GM18517 (cell line): ENCODE measurements around the gene IL1B.
A peak's percentile ranks its signal among the peaks of the same experiment; 100 is the strongest.

Experiments
- ATAC-seq: cut with Tn5 transposase; IDR thresholded peaks from one replicate; pipeline ENCODE4 v1.9.1; 2021; ENCODE audit warnings: mild to moderate bottlenecking, moderate library complexity; ENCODE audit not compliant: unreplicated experiment

IL1B gene

DNA sequence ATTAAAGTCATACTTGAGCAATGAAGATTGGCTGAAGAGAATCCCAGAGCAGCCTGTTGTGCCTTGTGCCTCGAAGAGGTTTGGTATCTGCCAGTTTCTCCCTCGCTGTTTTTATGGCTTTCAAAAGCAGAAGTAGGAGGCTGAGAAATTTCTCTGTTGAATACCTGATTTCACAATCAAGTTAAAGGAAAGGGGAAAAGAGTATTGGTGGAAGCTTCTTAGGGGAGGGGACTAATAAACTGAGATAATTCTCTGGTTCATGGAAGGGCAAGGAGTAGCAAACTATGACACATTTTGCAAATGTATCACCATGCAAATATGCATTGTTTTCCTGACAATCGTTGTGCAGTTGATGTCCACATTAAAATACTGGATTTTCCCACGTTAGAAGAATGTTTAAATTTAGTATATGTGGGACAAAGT, at the start of gene IL1B:
Gene IL1B, minus strand, starts transcription at position 85 of the 423 bp plus-strand sequence. CDS start 550 bp downstream, outside the sequence.
- no peak for ATAC-seq

DNA sequence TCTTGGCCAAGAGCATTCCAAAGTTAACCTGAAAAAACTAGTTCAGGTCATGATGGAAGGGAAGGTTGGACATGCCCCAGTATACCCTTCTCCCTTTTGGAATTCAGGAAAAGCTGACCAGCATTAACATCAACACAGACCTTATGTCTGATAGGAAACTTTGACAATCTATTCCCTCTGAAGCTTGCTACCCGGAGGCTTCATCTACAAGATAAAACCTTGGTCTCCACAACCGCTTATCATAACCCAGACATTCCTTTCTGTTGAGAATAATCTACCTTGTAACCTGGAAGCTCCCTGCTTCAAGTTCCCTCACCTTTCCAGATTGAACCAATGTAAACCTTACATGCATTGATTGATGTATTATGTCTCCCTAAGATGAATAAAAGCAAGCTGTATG, 49.7 kb upstream of the IL1B start:
- no peak for ATAC-seq

GRCh38 chr2:112885506-112885902, 48.9 kb upstream of the IL1B start:
- ATAC-seq, result no peak

DNA sequence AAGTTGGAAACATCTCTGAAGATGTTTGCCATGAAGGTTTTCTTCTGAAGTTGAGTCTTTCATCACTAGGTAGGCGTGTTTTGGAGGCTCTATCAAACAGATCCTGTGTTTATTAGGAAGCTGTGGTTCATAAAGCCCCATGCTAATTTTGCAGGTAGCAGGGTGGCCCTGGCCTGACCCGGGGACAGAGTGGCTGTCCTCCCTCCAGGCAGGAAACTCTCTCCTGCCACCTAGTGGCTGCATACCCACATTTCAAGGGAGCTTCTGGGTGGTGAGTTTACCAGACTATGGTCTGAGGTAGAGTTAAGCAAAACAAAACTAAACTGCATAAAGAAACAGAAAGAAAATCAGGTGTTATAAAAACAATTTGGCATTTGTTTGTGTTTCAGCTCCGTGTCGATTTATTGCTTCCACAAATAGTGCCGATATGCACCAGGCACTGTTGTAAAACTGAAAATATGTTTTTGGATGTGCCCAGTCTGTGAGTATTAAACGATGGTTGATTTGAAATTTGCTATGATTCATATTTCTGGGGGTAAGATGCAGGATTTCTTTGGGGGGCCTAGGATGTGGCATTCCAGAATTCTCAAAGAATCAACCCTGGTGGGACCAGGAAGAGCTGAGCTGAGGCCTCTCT, 48.4 kb upstream of the IL1B start:
- peak; percentile 64 for ATAC-seq

DNA sequence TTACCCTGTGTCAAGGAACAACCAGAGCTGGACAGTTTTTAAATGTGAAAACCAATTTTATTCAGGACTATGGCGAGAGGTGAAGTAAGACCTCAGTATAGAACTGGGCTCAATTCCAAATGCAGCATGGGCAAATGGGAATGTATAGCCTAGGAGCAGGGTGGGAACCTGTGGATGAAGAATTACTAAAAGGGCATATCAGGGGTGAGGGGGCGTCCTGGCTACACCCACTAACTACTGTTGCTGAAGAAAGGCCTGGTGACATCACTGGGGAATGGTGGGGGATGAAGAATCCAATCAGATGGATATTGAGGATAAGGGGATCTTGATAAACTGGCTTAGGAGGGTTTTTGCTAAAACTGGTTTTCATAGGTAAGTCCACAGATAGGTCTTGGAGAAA, 47.1 kb upstream of the IL1B start:
- no peak for ATAC-seq

DNA sequence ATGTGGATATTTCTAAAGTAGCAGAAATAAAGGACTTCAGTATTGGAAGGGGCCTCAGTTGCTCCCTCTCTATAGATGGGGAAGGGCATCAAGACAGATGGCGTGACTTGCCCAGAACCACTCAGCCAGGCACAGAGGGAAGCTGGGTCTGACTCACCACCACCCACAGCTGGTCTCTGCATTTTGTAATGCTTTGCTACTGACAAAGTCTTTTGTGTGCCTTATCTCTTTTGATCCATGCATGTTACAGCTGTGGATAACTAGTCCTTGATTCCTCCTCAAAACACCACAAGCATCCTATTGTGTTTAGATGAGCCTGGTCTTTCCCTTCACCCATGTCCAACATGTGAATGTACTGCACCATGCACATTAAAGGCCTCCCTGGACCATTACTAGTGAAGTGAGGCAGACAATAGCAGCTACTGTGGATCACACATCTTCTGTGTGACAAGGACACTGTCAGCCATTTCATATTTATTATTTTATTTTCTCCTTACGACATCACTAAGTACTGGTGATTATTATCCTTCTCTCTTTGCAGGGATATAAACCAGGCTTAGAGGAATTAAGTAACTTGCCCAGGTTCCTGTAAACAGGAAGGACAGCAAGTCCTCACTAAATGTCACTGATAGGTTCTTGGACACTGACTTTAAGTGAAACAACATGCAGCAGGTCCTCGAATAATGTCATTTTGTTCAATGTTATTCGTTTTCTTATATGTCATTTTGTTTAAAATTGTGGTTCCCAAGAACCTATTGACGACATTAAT, 44.8 kb upstream of the IL1B start:
- peak; percentile 61 for ATAC-seq

GRCh38 chr2:112880696-112881095, 44.1 kb upstream of the IL1B start:
- ATAC-seq, result no peak

GRCh38 chr2:112880091-112880531, 43.5 kb upstream of the IL1B start:
- no peak for ATAC-seq

- ATAC-seq, result no peak
Observed at GRCh38 chr2:112879491-112880041, 43.0 kb upstream of the IL1B start.

- ATAC-seq, result no peak
Observed at GRCh38 chr2:112877423-112877822, 40.8 kb upstream of the IL1B start.

GRCh38 chr2:112876971-112877361, 40.4 kb upstream of the IL1B start:
- ATAC-seq, result no peak

GRCh38 chr2:112876257-112876970, 39.8 kb upstream of the IL1B start:
- no peak for ATAC-seq

GRCh38 chr2:112870841-112871835, 34.6 kb upstream of the IL1B start:
- ATAC-seq, result no peak

DNA sequence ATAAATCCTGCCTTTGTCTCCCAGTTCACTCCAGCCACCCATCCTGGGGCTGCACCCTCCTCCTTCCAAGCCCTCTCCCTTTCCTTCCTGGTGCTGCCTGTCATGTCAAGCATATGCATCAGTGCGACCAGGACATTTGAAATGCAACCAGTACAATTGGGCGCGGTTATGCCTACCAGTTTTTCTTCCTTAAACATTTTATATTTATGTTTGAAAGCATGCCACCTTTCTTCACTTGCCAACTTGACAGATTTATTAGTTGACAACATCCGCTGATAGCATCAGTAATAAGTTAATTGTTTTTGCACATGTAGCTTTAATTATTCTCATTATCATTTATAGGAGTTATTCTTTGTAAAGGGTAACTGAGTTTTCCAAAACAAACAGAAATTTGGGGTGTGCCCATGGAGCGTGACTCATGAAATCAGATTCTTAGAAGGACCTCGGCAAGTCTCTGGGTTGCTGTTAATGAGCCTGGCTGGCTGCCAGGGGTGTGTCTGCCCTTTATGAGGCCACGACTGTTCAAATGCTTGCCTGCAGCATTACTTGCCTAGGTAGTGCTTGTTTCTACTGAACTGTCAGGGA, 32.8 kb upstream of the IL1B start:
- ATAC-seq, result no peak

DNA sequence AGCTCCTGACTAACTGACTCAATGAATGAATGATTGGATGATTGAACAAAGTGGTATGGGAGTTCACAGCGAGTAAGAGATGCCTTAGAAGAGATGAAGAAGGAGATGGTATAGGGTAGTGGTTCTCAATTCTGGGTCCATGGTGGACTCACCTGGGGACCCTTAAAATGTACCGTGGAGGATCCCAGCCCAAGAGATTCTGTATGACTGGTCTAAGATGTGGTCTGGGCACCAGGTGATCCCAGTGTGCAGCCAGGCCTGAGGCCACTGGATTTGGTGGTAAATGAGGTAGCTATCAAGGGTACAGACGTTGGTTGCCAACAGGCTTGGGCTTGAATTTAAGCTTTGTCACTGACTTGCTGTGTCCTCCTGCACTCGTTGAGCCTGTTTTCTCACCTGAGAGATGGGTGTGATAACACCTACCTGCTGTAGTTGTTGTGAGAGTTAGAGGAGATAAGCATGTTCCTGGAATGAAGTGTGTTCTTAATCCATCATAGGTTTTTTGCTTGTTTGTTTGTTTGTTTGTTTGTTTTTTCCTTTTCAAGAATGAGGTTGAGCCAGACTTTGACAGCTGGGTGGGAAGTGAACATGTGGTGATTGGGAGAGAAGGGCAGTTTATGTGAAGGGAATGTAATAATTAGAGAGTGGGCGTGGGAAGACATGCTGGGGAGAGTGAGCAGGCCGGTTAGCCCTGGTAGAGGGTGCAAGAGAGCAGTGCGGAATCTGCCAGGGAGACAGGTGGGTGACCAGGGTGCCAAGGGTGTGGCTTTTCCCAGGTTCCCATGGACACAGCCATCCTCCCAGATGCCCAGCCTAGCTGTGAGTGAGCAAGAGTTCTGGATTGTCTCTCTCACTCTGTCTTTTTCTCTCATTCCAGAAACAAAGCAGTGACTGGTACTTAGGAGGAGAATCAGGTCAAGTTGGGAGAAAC, 31.4 kb upstream of the IL1B start:
- no peak for ATAC-seq

- no peak for ATAC-seq
Observed at GRCh38 chr2:112866128-112866835, 29.7 kb upstream of the IL1B start.

- ATAC-seq, result no peak
Observed at GRCh38 chr2:112864072-112864471, 27.5 kb upstream of the IL1B start.
